ENCODE results near the gene PACS1. TPM values are rescaled to one million over a fixed set of nuclear protein-coding genes. Genes with fewer than 3 reads are reported as not detected.

Gene PACS1
- total RNA-seq, 1 donor from 2014 or later: 86.9 TPM

DNA sequence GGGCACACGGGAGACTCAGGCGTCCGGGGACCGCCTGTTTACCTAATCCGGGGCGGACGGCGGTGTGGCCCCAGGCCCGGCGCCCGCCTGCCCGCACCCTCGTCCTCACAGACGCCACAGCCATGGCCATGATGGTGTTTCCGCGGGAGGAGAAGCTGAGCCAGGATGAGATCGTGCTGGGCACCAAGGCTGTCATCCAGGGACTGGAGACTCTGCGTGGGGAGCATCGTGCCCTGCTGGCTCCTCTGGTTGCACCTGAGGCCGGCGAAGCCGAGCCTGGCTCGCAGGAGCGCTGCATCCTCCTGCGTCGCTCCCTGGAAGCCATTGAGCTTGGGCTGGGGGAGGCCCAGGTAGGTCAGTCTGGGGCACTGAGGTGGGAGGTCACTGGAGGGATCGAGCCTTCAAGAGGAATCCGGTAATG, 188.4 kb downstream of the PACS1 start:
- Histone ChIP-seq H3K9ac (ENCODE audit: low read length) (peak overlapping the region; percentile 90), H3K27me3 (ENCODE audit: insufficient read depth, low read length) (no peaks in the 10 kb centered on the region), H3K79me2 (ENCODE audit: insufficient read depth, low read length) (peaks cover 25% of the 10 kb centered on the region), H3K36me3 (ENCODE audit: insufficient read depth, low read length) (peaks cover 11% of the 10 kb centered on the region), H3K4me2 (ENCODE audit: low read length) (peak overlapping the region; percentile 96), H3K4me1 (ENCODE audit: insufficient read depth, low read length) (peaks cover 17% of the 10 kb centered on the region), H3K4me3 (ENCODE audit: insufficient read depth, low read depth, low read length) (peak overlapping the region; percentile 77), H2AFZ (ENCODE audit: low read depth, low read length) (no peak overlapping the region), H3K27ac (ENCODE audit: low read depth, low read length) (no peak overlapping the region), H4K20me1 (ENCODE audit: insufficient read depth, low read length) (peaks cover 42% of the 10 kb centered on the region), H3K9me3 (ENCODE audit: insufficient read depth, low read depth, low read length) (no peaks in the 10 kb centered on the region)
- peaks cover 15% of the 10 kb centered on the region for H3K36me3 Mint-ChIP-seq (ENCODE audit: low read depth, unreplicated experiment)
- no peak for TF ChIP-seq EZH2 (IDR thresholded peaks at IDR 0.05; ENCODE audit: insufficient read depth, low read length)
- TF ChIP-seq, protein P1, sequence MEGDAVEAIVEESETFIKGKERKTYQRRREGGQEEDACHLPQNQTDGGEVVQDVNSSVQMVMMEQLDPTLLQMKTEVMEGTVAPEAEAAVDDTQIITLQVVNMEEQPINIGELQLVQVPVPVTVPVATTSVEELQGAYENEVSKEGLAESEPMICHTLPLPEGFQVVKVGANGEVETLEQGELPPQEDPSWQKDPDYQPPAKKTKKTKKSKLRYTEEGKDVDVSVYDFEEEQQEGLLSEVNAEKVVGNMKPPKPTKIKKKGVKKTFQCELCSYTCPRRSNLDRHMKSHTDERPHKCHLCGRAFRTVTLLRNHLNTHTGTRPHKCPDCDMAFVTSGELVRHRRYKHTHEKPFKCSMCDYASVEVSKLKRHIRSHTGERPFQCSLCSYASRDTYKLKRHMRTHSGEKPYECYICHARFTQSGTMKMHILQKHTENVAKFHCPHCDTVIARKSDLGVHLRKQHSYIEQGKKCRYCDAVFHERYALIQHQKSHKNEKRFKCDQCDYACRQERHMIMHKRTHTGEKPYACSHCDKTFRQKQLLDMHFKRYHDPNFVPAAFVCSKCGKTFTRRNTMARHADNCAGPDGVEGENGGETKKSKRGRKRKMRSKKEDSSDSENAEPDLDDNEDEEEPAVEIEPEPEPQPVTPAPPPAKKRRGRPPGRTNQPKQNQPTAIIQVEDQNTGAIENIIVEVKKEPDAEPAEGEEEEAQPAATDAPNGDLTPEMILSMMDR (IDR thresholded peaks at IDR 0.05; ENCODE audit: insufficient read depth, low read depth, low read length): no peak
- H3K9me3 Mint-ChIP-seq (ENCODE audit: unreplicated experiment): no peaks in the 10 kb centered on the region
- H3K4me3 Mint-ChIP-seq (ENCODE audit: unreplicated experiment): peak overlapping the region; percentile 85
- DNase-seq (ENCODE audit: low read depth): no peak
- no peak overlapping the region for H3K27ac Mint-ChIP-seq (ENCODE audit: unreplicated experiment)
- FAIRE-seq: no peak
- peaks cover 3% of the 10 kb centered on the region for H3K4me1 Mint-ChIP-seq (ENCODE audit: low read depth, unreplicated experiment)
- H3K27me3 Mint-ChIP-seq (ENCODE audit: low read depth, unreplicated experiment): no peaks in the 10 kb centered on the region

DNA sequence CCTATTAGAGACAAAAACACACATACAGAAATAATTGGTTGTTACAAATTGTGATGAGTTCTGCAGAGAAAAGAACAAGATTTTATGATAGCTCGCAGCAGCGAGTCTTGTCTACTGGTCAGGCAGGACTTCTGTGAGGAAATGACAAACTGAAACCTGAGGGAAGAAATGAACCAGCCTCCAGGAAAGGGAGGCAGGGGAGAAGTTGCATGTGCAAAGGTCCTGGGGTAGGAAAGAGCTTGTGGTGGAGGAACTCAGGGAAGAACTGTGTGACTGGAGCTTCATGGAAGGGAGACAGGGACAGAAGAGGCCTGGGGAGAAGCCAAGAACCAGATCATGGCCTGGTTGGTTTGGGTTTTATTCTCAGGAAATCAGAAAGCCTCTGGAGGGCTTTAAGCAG, 189.2 kb downstream of the PACS1 start:
- Histone ChIP-seq H3K9ac (ENCODE audit: low read length) (peak overlapping the region; percentile 90), H3K4me1 (ENCODE audit: insufficient read depth, low read length) (peaks cover 17% of the 10 kb centered on the region), H3K4me3 (ENCODE audit: insufficient read depth, low read depth, low read length) (no peak overlapping the region), H2AFZ (ENCODE audit: low read depth, low read length) (no peak overlapping the region), H3K9me3 (ENCODE audit: insufficient read depth, low read depth, low read length) (no peaks in the 10 kb centered on the region), H3K4me2 (ENCODE audit: low read length) (peak overlapping the region; percentile 96), H3K36me3 (ENCODE audit: insufficient read depth, low read length) (peaks cover 11% of the 10 kb centered on the region), H3K27ac (ENCODE audit: low read depth, low read length) (no peak overlapping the region), H4K20me1 (ENCODE audit: insufficient read depth, low read length) (peaks cover 46% of the 10 kb centered on the region), H3K79me2 (ENCODE audit: insufficient read depth, low read length) (peaks cover 25% of the 10 kb centered on the region), H3K27me3 (ENCODE audit: insufficient read depth, low read length) (no peaks in the 10 kb centered on the region)
- H3K27me3 Mint-ChIP-seq (ENCODE audit: low read depth, unreplicated experiment): no peaks in the 10 kb centered on the region
- TF ChIP-seq, protein P1 (IDR thresholded peaks at IDR 0.05; ENCODE audit: insufficient read depth, low read depth, low read length): no peak
- no peak for TF ChIP-seq EZH2 (IDR thresholded peaks at IDR 0.05; ENCODE audit: insufficient read depth, low read length)
- no peaks in the 10 kb centered on the region for H3K9me3 Mint-ChIP-seq (ENCODE audit: unreplicated experiment)
- peaks cover 18% of the 10 kb centered on the region for H3K36me3 Mint-ChIP-seq (ENCODE audit: low read depth, unreplicated experiment)
- FAIRE-seq (no peak), DNase-seq (ENCODE audit: low read depth) (no peak)
- peak overlapping the region; percentile 85 for H3K4me3 Mint-ChIP-seq (ENCODE audit: unreplicated experiment)
- H3K4me1 Mint-ChIP-seq (ENCODE audit: low read depth, unreplicated experiment): peaks cover 3% of the 10 kb centered on the region
- peak overlapping the region; percentile 1 for H3K27ac Mint-ChIP-seq (ENCODE audit: unreplicated experiment)

DNA sequence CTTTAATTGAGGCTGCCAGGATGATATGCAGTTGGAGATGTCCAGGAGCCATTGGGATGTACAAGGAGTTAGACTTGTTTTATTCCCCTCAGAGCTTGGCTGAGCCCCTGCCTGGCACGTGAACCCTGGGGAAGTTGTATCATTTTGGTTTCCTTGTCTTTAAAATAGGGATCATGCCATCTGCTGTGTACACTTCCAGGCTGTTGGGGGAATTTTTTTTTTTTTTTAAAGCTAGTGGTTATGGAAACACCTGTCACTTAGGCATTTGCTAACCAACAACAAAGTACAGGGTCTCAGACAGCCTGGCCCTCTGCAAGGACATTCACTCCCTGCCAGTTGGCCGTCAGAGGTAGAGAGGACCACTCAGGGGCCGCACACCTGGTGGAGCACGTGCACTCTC, 189.9 kb downstream of the PACS1 start:
- H3K4me3 Mint-ChIP-seq (ENCODE audit: unreplicated experiment): peak overlapping the region; percentile 85
- H3K36me3 Mint-ChIP-seq (ENCODE audit: low read depth, unreplicated experiment): peaks cover 22% of the 10 kb centered on the region
- peaks cover 17% of the 10 kb centered on the region for H3K4me1 ChIP-seq (ENCODE audit: insufficient read depth, low read length)
- H3K4me3 ChIP-seq (ENCODE audit: insufficient read depth, low read depth, low read length): no peak overlapping the region
- H3K36me3 ChIP-seq (ENCODE audit: insufficient read depth, low read length): peaks cover 11% of the 10 kb centered on the region
- H3K4me2 ChIP-seq (ENCODE audit: low read length): no peak overlapping the region
- H3K79me2 ChIP-seq (ENCODE audit: insufficient read depth, low read length): peaks cover 25% of the 10 kb centered on the region
- H2AFZ ChIP-seq (ENCODE audit: low read depth, low read length): no peak overlapping the region
- TF ChIP-seq, protein P1 (IDR thresholded peaks at IDR 0.05; ENCODE audit: insufficient read depth, low read depth, low read length): no peak
- no peak for TF ChIP-seq EZH2 (IDR thresholded peaks at IDR 0.05; ENCODE audit: insufficient read depth, low read length)
- no peaks in the 10 kb centered on the region for H3K27me3 Mint-ChIP-seq (ENCODE audit: low read depth, unreplicated experiment)
- no peak overlapping the region for H3K27ac ChIP-seq (ENCODE audit: low read depth, low read length)
- H3K4me1 Mint-ChIP-seq (ENCODE audit: low read depth, unreplicated experiment): peaks cover 3% of the 10 kb centered on the region
- no peaks in the 10 kb centered on the region for H3K9me3 Mint-ChIP-seq (ENCODE audit: unreplicated experiment)
- no peaks in the 10 kb centered on the region for H3K27me3 ChIP-seq (ENCODE audit: insufficient read depth, low read length)
- H3K9me3 ChIP-seq (ENCODE audit: insufficient read depth, low read depth, low read length): no peaks in the 10 kb centered on the region
- H3K27ac Mint-ChIP-seq (ENCODE audit: unreplicated experiment): no peak overlapping the region
- DNase-seq (ENCODE audit: low read depth) (no peak), FAIRE-seq (no peak)
- H3K9ac ChIP-seq (ENCODE audit: low read length): peak overlapping the region; percentile 90
- peaks cover 54% of the 10 kb centered on the region for H4K20me1 ChIP-seq (ENCODE audit: insufficient read depth, low read length)

All from astrocyte (in vitro differentiated cells and primary cell).